Measurements from ENCODE around the gene ANKRD33B. TPM values are rescaled to one million over a fixed set of nuclear protein-coding genes. Genes with fewer than 3 reads are reported as not detected.

ANKRD33B gene
- total RNA-seq, 1 experiment from 2014 or later, result 6.9 TPM

DNA sequence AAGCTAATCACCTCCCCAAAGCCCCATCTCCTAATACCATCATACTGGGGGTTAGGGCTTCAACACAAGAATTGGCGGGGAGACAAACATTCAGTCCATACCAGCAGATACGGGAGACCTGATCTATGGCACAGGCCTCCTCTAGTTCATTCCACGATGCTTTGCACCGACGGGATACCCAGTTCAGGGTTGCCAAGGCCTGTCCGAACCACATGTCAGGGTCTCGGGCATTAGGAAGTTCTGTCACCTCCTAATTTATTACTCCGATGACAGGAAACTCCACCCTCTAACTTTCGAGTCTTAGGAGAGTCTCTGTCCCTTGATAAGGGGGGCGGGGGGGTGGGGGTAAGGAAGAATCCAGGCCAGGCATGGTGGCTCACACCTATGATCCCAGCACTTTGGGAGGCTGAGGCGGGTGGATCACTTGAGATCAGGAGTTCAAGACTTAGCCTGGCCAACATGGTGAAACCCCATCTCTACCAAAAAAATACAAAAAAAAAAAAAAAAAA is 23.8 kb upstream of the ANKRD33B start:
- WGBS (ENCODE audit: extremely low coverage, insufficient read length, low lambda C conversion rate), result no CpG with 5 or more reads among the region's 11 CpGs

More for the DNA sequence above, 23.8 kb upstream of the ANKRD33B start:
- H4K20me1 ChIP-seq (ENCODE audit: control insufficient read depth, insufficient read depth, insufficient read length), result no peaks in the 10 kb centered on the region
- H2BK12ac ChIP-seq (ENCODE audit: insufficient read length, low read depth, low read length), result no peak overlapping the region
- H3K27me3 ChIP-seq (ENCODE audit: insufficient read depth, low read length), result no peaks in the 10 kb centered on the region
- no peaks in the 10 kb centered on the region for H3K9me3 ChIP-seq (ENCODE audit: control insufficient read depth, low read depth, low read length)
- H3K79me2 ChIP-seq (ENCODE audit: insufficient read depth, low read length), result no peaks in the 10 kb centered on the region
- DNase-seq, result no peak
- H3K23ac ChIP-seq (ENCODE audit: insufficient read length, low read depth, low read length), result no peak overlapping the region
- H3K27ac Mint-ChIP-seq, result no peak overlapping the region
- no peak overlapping the region for H3K4me3 Mint-ChIP-seq
- no peak overlapping the region for H3K4me2 ChIP-seq (ENCODE audit: insufficient read depth, insufficient read length, low read length)
- no peaks in the 10 kb centered on the region for H3K23me2 ChIP-seq (ENCODE audit: insufficient read length, low read depth, low read length, poor library complexity, severe bottlenecking)
- peaks cover 5 to 13% of the 10 kb centered on the region in 2 experiments for H3K4me1 Mint-ChIP-seq
- H3K27me3 Mint-ChIP-seq (ENCODE audit: low read depth), result peaks cover 24% of the 10 kb centered on the region
- H2BK20ac ChIP-seq (ENCODE audit: low read depth, low read length, poor library complexity, severe bottlenecking), result no peak overlapping the region
- H3K27ac ChIP-seq (ENCODE audit: insufficient read length, low read depth, low read length), result no peak overlapping the region
- no peak overlapping the region for H2BK15ac ChIP-seq (ENCODE audit: low read depth, low read length)
- H3K18ac ChIP-seq (ENCODE audit: insufficient read length, low read depth, low read length), result no peak overlapping the region
- H3K79me1 ChIP-seq (ENCODE audit: insufficient read depth, low read depth, low read length, poor library complexity, severe bottlenecking), result no peaks in the 10 kb centered on the region
- no peak overlapping the region for H2BK5ac ChIP-seq (ENCODE audit: insufficient read length, low read length)
- H4K5ac ChIP-seq (ENCODE audit: insufficient read length, low read depth, low read length), result no peak overlapping the region
- no peak overlapping the region for H4K8ac ChIP-seq (replicated peaks; ENCODE audit: insufficient read length, low read depth, low read length)
- no peak overlapping the region for H3K14ac ChIP-seq (ENCODE audit: insufficient read depth, low read length)
- no peak overlapping the region for H3K4ac ChIP-seq (ENCODE audit: low read depth, low read length)
- H3K36me3 Mint-ChIP-seq (ENCODE audit: insufficient read depth in 1 of 3, low read depth in 3 of 3), result no peaks in the 10 kb centered on the region
- H3T11ph ChIP-seq (ENCODE audit: low read length), result no peak overlapping the region
- no peaks in the 10 kb centered on the region for H3K9me3 Mint-ChIP-seq
- H4K91ac ChIP-seq (ENCODE audit: insufficient read length, low read depth, low read length), result no peak overlapping the region
- no peaks in the 10 kb centered on the region for H3K4me1 ChIP-seq (ENCODE audit: insufficient read depth, low read length)
- H2AFZ ChIP-seq (ENCODE audit: low read length), result no peak overlapping the region
- no peak overlapping the region for H3K9ac ChIP-seq (ENCODE audit: extremely low read depth, insufficient read length, low read length)
- TF ChIP-seq, protein P1, sequence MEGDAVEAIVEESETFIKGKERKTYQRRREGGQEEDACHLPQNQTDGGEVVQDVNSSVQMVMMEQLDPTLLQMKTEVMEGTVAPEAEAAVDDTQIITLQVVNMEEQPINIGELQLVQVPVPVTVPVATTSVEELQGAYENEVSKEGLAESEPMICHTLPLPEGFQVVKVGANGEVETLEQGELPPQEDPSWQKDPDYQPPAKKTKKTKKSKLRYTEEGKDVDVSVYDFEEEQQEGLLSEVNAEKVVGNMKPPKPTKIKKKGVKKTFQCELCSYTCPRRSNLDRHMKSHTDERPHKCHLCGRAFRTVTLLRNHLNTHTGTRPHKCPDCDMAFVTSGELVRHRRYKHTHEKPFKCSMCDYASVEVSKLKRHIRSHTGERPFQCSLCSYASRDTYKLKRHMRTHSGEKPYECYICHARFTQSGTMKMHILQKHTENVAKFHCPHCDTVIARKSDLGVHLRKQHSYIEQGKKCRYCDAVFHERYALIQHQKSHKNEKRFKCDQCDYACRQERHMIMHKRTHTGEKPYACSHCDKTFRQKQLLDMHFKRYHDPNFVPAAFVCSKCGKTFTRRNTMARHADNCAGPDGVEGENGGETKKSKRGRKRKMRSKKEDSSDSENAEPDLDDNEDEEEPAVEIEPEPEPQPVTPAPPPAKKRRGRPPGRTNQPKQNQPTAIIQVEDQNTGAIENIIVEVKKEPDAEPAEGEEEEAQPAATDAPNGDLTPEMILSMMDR (conservative IDR thresholded peaks at IDR 0.05), result no peak
- H2AK5ac ChIP-seq (ENCODE audit: insufficient read length, low read length), result no peak overlapping the region
- no peak overlapping the region for H2BK120ac ChIP-seq (ENCODE audit: low read depth, low read length, poor library complexity, severe bottlenecking)
- no peak overlapping the region for H3K56ac ChIP-seq (ENCODE audit: insufficient read length, low read depth, low read length)
